Body of pancreas (tissue), 4 donors: Measurements from ENCODE around the gene RAB11A.

Experiments used
- CTCF ChIP-seq, 7 experiments: fragments of 450-650 bp in 4 of 7; fragments of 200-600 bp in 3 of 7; sonication (generic) in 3 of 7; IDR thresholded peaks; one replicate each; pipeline ENCODE4 v1.5.1; 2016 to 2019; ENCODE audit warnings: antibody characterized with exemption in 7 of 7
- POLR2A ChIP-seq, 3 donors: fragments of 450-650 bp; IDR thresholded peaks; one replicate each; pipeline ENCODE4 v1.6.1; 2016; ENCODE audit warnings: antibody characterized with exemption in 3 of 3, mild to moderate bottlenecking in 2 of 3

- TF ChIP-seq CTCF (IDR thresholded peaks at IDR 0.05) (no peak), POLR2A (IDR thresholded peaks at IDR 0.05) (no peak)
These were observed 35.6 kb upstream of the RAB11A start for GRCh38 chr15:65833501-65834205.
